GM10266 (cell line): ENCODE measurements around the gene COL15A1.
"Not testable (repeated sequence)": the region's sequence is repeated elsewhere in the genome, so short reads cannot be mapped to it uniquely, and the experiment has no call there.

Experiments
- DNase-seq: peaks from one replicate; pipeline ENCODE4 v3.0.0; 2012; ENCODE audit errors: extremely low spot score
- TF ChIP-seq, protein P1 (sequence below): IDR thresholded peaks from 2 replicates; pipeline ENCODE4 v1.5.1; 2012; ENCODE audit warnings: mild to moderate bottlenecking, low read depth; ENCODE audit not compliant: control insufficient read depth, insufficient read depth; ENCODE audit errors: missing control alignments

COL15A1 gene

DNA sequence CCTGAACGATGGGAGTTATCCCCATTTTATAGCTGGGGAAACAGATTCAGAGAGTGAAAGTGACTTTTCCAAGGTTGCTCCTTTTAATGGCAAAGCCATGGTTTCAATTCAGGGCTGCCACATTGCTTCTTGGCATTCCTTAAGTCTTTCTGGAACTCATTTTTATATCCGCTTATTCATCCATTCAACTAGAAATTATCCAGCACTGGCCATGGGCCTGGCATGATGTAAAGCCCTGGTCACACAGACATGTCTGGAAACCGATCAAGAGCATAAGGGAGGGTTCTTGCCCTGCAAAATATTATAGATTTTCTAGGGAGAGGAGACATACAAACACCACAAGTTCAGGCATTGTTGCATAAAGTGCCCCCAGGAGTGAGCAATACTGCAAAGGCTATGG lies 43.0 kb upstream of the COL15A1 start:
- TF ChIP-seq, protein P1, sequence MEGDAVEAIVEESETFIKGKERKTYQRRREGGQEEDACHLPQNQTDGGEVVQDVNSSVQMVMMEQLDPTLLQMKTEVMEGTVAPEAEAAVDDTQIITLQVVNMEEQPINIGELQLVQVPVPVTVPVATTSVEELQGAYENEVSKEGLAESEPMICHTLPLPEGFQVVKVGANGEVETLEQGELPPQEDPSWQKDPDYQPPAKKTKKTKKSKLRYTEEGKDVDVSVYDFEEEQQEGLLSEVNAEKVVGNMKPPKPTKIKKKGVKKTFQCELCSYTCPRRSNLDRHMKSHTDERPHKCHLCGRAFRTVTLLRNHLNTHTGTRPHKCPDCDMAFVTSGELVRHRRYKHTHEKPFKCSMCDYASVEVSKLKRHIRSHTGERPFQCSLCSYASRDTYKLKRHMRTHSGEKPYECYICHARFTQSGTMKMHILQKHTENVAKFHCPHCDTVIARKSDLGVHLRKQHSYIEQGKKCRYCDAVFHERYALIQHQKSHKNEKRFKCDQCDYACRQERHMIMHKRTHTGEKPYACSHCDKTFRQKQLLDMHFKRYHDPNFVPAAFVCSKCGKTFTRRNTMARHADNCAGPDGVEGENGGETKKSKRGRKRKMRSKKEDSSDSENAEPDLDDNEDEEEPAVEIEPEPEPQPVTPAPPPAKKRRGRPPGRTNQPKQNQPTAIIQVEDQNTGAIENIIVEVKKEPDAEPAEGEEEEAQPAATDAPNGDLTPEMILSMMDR: no peak
- DNase-seq: no peak

DNA sequence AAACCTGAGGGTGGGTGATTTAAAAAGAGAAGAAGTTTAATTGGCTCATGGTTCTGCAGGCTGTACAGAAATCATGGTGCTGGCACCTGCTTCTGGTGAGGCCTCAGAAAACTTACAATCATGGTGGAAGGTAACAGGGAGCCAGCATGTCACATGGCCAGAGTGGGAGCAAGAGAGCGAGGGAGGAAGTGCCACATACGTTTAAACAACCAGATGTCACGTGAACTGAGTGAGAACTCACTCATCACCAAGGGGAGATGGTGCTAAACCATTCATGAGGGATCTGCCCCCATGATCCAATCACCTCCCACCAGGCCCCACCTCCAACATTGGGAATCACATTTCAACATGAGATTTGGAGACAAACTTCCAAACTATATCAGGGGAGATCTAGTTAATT lies 41.9 kb upstream of the COL15A1 start:
- DNase-seq: not testable (repeated sequence)

DNA sequence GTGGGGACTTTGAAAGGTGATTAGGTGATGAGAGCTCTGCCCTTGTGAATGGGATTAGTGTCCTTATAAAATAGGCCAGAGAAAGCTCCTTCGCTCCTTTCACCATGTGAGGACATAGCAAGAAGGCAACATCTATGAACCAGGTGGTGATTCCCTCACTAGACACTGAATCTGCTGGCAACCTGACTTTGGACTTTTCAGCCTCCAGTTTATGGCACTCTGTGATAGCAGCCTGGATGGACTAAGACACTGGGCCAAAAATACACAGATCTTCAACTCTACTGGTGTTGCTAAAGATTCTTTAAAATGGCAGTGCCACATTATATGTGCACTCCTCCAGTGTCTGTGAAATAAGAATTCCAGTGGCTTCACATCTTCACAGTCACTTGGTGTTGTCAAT lies 41.2 kb upstream of the COL15A1 start:
- TF ChIP-seq, protein P1: no peak
- no peak for DNase-seq

DNA sequence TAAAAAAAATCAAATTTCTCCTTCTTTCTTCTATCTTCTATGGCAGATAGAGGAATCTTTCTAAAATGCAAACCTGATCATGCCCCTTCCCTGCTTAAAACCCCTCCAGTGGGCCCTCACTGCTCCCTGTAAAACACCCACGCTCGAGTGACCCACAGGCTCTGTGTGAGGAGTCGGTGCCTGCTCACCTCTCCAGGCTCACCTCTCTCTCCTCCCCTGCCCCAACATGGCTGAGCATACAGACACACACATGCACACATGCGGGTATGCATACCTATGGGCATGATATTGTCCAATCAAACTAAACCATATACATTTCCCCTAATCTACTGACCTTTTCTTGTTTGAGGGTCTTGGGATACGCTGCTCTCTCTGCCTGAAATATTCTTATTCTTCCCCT lies 40.8 kb upstream of the COL15A1 start:
- DNase-seq: no peak
- TF ChIP-seq, protein P1: no peak

DNA sequence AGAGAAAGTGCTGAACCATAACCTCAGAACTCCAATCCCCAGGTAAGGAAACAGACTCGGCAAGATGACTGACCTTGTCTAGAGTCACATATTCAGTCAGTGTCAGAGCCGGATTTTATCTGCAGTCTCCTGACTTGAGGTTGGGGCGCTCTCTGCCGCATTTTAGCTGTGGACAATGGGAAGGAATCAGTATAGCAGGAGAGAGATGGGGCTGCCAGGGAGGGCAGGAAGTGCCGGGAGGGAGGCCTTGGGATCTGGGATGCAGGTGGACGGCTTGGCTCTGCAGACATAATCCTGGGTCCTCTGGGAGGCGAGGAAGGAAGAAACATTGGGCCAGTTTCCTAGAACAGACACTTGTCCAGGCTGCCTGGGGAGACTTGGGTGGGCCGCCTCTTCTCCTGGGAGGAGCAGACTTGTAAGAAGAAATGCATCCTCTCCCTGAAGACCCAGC lies 39.7 kb upstream of the COL15A1 start:
- TF ChIP-seq, protein P1: no peak
- DNase-seq: no peak

- no peak for DNase-seq
- TF ChIP-seq, protein P1: no peak
These were observed 38.7 kb upstream of the COL15A1 start for GRCh38 chr9:98905015-98905414.

- DNase-seq: no peak
- TF ChIP-seq, protein P1: no peak
These were observed 37.2 kb upstream of the COL15A1 start for GRCh38 chr9:98906273-98907040.
